ENCODE results near the gene DNAJC22.

GRCh38 chr12:49342914-49343731, 3.6 kb upstream of the DNAJC22 start:
- TF ChIP-seq CTCF (IDR thresholded peaks at IDR 0.05) (no peak), POLR2A (IDR thresholded peaks at IDR 0.05) (no peak)

Data from right lobe of liver (tissue), 4 donors.